GM12878 (cell line): Measurements from ENCODE around the gene GSK3A. TPM values are rescaled to one million over a fixed set of nuclear protein-coding genes. Genes with fewer than 3 reads are reported as not detected.

Experiments used
- IKZF1 ChIP-seq: fragments of 450-650 bp; conservative IDR thresholded peaks from 2 replicates; pipeline ENCODE4 v1.6.1; 2017; ENCODE audit warnings: antibody characterized with exemption, mild to moderate bottlenecking
- JUND ChIP-seq: IDR thresholded peaks from 2 replicates; pipeline ENCODE4 v1.6.1; 2012; ENCODE audit warnings: low read depth, mild to moderate bottlenecking, low read length, improper control_type of control experiment, moderate library complexity
- MEF2A ChIP-seq: IDR thresholded peaks from 2 replicates; pipeline ENCODE4 v1.6.1; 2011; ENCODE audit warnings: low read depth, mild to moderate bottlenecking, low read length, moderate library complexity; ENCODE audit not compliant: insufficient read depth
- MEF2B ChIP-seq: fragments of 450-650 bp; IDR thresholded peaks from 2 replicates; pipeline ENCODE4 v1.6.1; 2018; ENCODE audit warnings: mild to moderate bottlenecking, moderate library complexity; ENCODE audit not compliant: partially characterized antibody, poor library complexity, severe bottlenecking
- MTA2 ChIP-seq: fragments of 450-650 bp; IDR thresholded peaks from 2 replicates; pipeline ENCODE4 v1.6.1; 2016; ENCODE audit warnings: low read depth, mild to moderate bottlenecking, moderate library complexity
- NR2C1 ChIP-seq: fragments of 450-650 bp; IDR thresholded peaks from 2 replicates; pipeline ENCODE4 v1.6.1; 2017; ENCODE audit warnings: antibody characterized with exemption, mild to moderate bottlenecking, moderate library complexity
- SMC3 ChIP-seq: IDR thresholded peaks from 2 replicates; pipeline ENCODE4 v1.6.1; 2011; ENCODE audit warnings: low read length, improper control_type of control experiment, borderline replicate concordance
- STAT1 ChIP-seq: fragments of 450-650 bp; conservative IDR thresholded peaks from 2 replicates; pipeline ENCODE4 v1.6.1; 2014; ENCODE audit warnings: antibody characterized with exemption, mild to moderate bottlenecking
- polyA plus RNA-seq, 11 experiments: library from polyadenylated mRNA; depleted of rRNA in 4 of 11; unstranded in 6 of 11; stranded (reverse) in 5 of 11; fragments of >200 nt; fragmentation: Nextera tagmentation in 4 of 11; fragmentation: Illumina TruSeq in 1 of 11; extraction: Ambion mirVana in 4 of 11; extraction: Trizol in 1 of 11; gene quantifications; 1 replicate in 1 of 11; 2 replicates in 10 of 11; pipeline versions ENCODE4 v1.2.1 to v1.2.3, GENCODE V29; 2011 to 2016; ENCODE audit warnings: inconsistent platforms in 2 of 11, missing spikeins in 2 of 11, low read depth in 1 of 11
- total RNA-seq, 4 experiments: library from RNA; depleted of rRNA in 3 of 4; stranded (reverse); fragments of >200 nt in 3 of 4; fragmentation: Illumina TruSeq in 1 of 4; extraction: Trizol in 1 of 4; gene quantifications; 2 replicates each; pipeline versions ENCODE4 v1.2.1 to v1.2.3, GENCODE V29; 2013 to 2021
- TF ChIP-seq, protein P1 (sequence below), 3 experiments: IDR thresholded peaks in 2 of 3; conservative IDR thresholded peaks in 1 of 3; 2 replicates each; pipeline ENCODE4 v1.5.1; 2011; ENCODE audit warnings: low read depth in 3 of 3, low read length in 3 of 3, mild to moderate bottlenecking in 3 of 3, control low read depth in 2 of 3, moderate library complexity in 2 of 3, inconsistent platforms in 1 of 3, mixed read lengths in 1 of 3; ENCODE audit not compliant: control insufficient read depth in 2 of 3, insufficient read depth in 1 of 3; ENCODE audit errors: extremely low read depth in 1 of 3
- TF ChIP-seq, protein P2 (sequence below): fragments of 450-650 bp; IDR thresholded peaks from 2 replicates; pipeline ENCODE4 v1.6.1; 2017; ENCODE audit warnings: mild to moderate bottlenecking

GSK3A gene
- total and polyA plus RNA-seq, 10 of the 15 experiments (the other 5 are each of a cell fraction or from before 2014, with no cell fraction given), result 1.00 to 47.9 (median 15.2) TPM

DNA sequence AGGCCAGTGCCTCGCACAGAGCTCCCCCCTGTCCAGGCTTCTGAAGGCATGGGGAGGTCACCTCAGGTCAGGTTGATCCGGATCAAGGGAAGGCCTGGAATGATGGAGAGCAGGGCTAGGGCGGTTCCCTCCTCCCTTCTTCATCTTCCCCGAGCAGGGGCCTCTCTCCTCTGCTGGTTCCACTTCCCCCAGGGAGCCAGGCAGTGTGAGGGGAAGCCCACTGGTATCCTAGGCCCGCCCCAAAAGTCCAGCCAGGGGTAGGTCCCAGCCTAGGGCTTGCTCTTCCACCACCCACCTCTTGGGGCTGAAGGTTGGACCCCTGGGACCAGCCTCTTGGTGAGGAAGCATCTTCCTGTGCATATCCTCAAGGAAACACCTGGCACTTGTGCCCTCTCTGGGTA is 43.1 kb upstream of the GSK3A start (continued):
- no peak for TF ChIP-seq JUND
- TF ChIP-seq IKZF1, result peak; percentile 49; the same call in 1 of the 2 replicates
- TF ChIP-seq, protein P1, sequence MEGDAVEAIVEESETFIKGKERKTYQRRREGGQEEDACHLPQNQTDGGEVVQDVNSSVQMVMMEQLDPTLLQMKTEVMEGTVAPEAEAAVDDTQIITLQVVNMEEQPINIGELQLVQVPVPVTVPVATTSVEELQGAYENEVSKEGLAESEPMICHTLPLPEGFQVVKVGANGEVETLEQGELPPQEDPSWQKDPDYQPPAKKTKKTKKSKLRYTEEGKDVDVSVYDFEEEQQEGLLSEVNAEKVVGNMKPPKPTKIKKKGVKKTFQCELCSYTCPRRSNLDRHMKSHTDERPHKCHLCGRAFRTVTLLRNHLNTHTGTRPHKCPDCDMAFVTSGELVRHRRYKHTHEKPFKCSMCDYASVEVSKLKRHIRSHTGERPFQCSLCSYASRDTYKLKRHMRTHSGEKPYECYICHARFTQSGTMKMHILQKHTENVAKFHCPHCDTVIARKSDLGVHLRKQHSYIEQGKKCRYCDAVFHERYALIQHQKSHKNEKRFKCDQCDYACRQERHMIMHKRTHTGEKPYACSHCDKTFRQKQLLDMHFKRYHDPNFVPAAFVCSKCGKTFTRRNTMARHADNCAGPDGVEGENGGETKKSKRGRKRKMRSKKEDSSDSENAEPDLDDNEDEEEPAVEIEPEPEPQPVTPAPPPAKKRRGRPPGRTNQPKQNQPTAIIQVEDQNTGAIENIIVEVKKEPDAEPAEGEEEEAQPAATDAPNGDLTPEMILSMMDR (IDR thresholded peaks at IDR 0.05 in 2 of 3, conservative IDR thresholded peaks at IDR 0.05 in 1 of 3; ENCODE audit: control insufficient read depth in 2 of 3, extremely low read depth in 1 of 3, insufficient read depth in 1 of 3, low read depth in 3 of 3, low read length in 3 of 3), result 0 out of 6 replicates have a peak, but pooled peaks of 1 of the 3 experiments have one; percentile 6
- TF ChIP-seq, protein P2, sequence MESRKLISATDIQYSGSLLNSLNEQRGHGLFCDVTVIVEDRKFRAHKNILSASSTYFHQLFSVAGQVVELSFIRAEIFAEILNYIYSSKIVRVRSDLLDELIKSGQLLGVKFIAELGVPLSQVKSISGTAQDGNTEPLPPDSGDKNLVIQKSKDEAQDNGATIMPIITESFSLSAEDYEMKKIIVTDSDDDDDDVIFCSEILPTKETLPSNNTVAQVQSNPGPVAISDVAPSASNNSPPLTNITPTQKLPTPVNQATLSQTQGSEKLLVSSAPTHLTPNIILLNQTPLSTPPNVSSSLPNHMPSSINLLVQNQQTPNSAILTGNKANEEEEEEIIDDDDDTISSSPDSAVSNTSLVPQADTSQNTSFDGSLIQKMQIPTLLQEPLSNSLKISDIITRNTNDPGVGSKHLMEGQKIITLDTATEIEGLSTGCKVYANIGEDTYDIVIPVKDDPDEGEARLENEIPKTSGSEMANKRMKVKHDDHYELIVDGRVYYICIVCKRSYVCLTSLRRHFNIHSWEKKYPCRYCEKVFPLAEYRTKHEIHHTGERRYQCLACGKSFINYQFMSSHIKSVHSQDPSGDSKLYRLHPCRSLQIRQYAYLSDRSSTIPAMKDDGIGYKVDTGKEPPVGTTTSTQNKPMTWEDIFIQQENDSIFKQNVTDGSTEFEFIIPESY, result no peak
- no peak for TF ChIP-seq MEF2A
- TF ChIP-seq MEF2B, result peak; percentile 56
- TF ChIP-seq MTA2, result no peak
- TF ChIP-seq NR2C1, result no peak
- TF ChIP-seq SMC3, result 0 out of 2 replicates have a peak, but pooled peaks have one; percentile 10
- TF ChIP-seq STAT1, result no peak
- TF ChIP-seq, all 136 proteins: peak for 7
